ENCODE measurements around the gene PPP1R15B.

PPP1R15B gene

GRCh38 chr1:204384636-204385352 is 26.8 kb downstream of the PPP1R15B start:
- no peak for TF ChIP-seq CTCF (IDR thresholded peaks at IDR 0.05; ENCODE audit: low read depth, low read length)
- Histone ChIP-seq H3K36me3 (no peaks in the 10 kb centered on the region), H3K4me3 (ENCODE audit: low read depth, low read length) (no peak overlapping the region), H3K9me3 (ENCODE audit: severe bottlenecking) (no peaks in the 10 kb centered on the region), H3K27ac (no peak overlapping the region), H3K27me3 (ENCODE audit: insufficient read depth, low read depth, severe bottlenecking) (no peaks in the 10 kb centered on the region)
- DNase-seq: no peak

- no peak for TF ChIP-seq CTCF (IDR thresholded peaks at IDR 0.05; ENCODE audit: low read depth, low read length)
- Histone ChIP-seq H3K9me3 (ENCODE audit: severe bottlenecking) (no peaks in the 10 kb centered on the region), H3K27me3 (ENCODE audit: insufficient read depth, low read depth, severe bottlenecking) (no peaks in the 10 kb centered on the region), H3K36me3 (no peaks in the 10 kb centered on the region), H3K27ac (no peak overlapping the region), H3K4me3 (ENCODE audit: low read depth, low read length) (no peak overlapping the region)
- DNase-seq: no peak
Measured at GRCh38 chr1:204383163-204383904, 28.3 kb downstream of the PPP1R15B start.

- Histone ChIP-seq H3K4me3 (ENCODE audit: low read depth, low read length) (no peak overlapping the region), H3K27ac (no peak overlapping the region), H3K36me3 (no peaks in the 10 kb centered on the region), H3K27me3 (ENCODE audit: insufficient read depth, low read depth, severe bottlenecking) (no peaks in the 10 kb centered on the region), H3K9me3 (ENCODE audit: severe bottlenecking) (no peaks in the 10 kb centered on the region)
- DNase-seq: no peak
- no peak for TF ChIP-seq CTCF (IDR thresholded peaks at IDR 0.05; ENCODE audit: low read depth, low read length)
Measured at GRCh38 chr1:204382714-204383083, 28.9 kb downstream of the PPP1R15B start.

GRCh38 chr1:204380293-204380831 is 31.3 kb downstream of the PPP1R15B start:
- no peaks in the 10 kb centered on the region for H3K9me3 ChIP-seq (ENCODE audit: severe bottlenecking)
- no peak for DNase-seq
- no peak overlapping the region for H3K27ac ChIP-seq
- no peaks in the 10 kb centered on the region for H3K27me3 ChIP-seq (ENCODE audit: insufficient read depth, low read depth, severe bottlenecking)
- H3K36me3 ChIP-seq: no peaks in the 10 kb centered on the region
- H3K4me3 ChIP-seq (ENCODE audit: low read depth, low read length): no peak overlapping the region
- TF ChIP-seq CTCF (IDR thresholded peaks at IDR 0.05; ENCODE audit: low read depth, low read length): no peak

- peak; percentile 10; the same call in 1 of the 2 replicates for TF ChIP-seq CTCF (IDR thresholded peaks at IDR 0.05; ENCODE audit: low read depth, low read length)
- H3K9me3 ChIP-seq (ENCODE audit: severe bottlenecking): no peaks in the 10 kb centered on the region
- H3K4me3 ChIP-seq (ENCODE audit: low read depth, low read length): peak overlapping the region; percentile 70
- no peaks in the 10 kb centered on the region for H3K27me3 ChIP-seq (ENCODE audit: insufficient read depth, low read depth, severe bottlenecking)
- H3K27ac ChIP-seq: peak overlapping the region; percentile 25
- H3K36me3 ChIP-seq: no peaks in the 10 kb centered on the region
- peak; percentile 89 for DNase-seq
Measured at GRCh38 chr1:204377800-204378668, 33.6 kb downstream of the PPP1R15B start.
